SK-N-MC (cell line): ENCODE data around the gene ZNF724.
"Not testable (repeated sequence)": the region's sequence is repeated elsewhere in the genome, so short reads cannot be mapped to it uniquely, and the experiment has no call there.

Experiments
- DNase-seq: peaks from one replicate; pipeline ENCODE4 v3.0.0-alpha.2; 2011; ENCODE audit warnings: low read depth, low spot score
- H3K27ac ChIP-seq: fragments of 200-600 bp; sonication (generic); 2 replicates; pipeline ENCODE4 v1.5.1; 2016; ENCODE audit warnings: mixed run types
- H3K36me3 ChIP-seq: fragments of 200-600 bp; sonication (generic); 2 replicates; pipeline ENCODE4 v1.6.1; 2017; ENCODE audit warnings: antibody characterized with exemption, low read length, mixed read lengths; ENCODE audit not compliant: insufficient read depth
- H3K4me3 ChIP-seq: fragments of 200-600 bp; sonication (generic); 2 replicates; pipeline ENCODE4 v1.5.1; 2016
- H3K9ac ChIP-seq: fragments of 200-600 bp; sonication (generic); 2 replicates; pipeline ENCODE4 v1.8.0; 2017; ENCODE audit warnings: mixed run types, mixed read lengths; ENCODE audit not compliant: insufficient read length
- H3K9me3 ChIP-seq: fragments of 200-600 bp; sonication (generic); 2 replicates; pipeline ENCODE4 v1.6.1; 2017; ENCODE audit warnings: low read depth, mild to moderate bottlenecking, antibody characterized with exemption, low read length, moderate library complexity, mixed read lengths
- EZH2 ChIP-seq: fragments of 200-600 bp; sonication (generic); IDR thresholded peaks from one replicate; pipeline ENCODE4 v1.6.1; 2017; ENCODE audit warnings: antibody characterized with exemption
- FOXP2 ChIP-seq: optimal IDR thresholded peaks from 2 replicates; pipeline ENCODE3; 2011; ENCODE audit warnings: mild to moderate bottlenecking, moderate library complexity; ENCODE audit not compliant: insufficient read depth; ENCODE audit errors: extremely low read length, control extremely low read depth
- POLR2AphosphoS5 ChIP-seq: IDR thresholded peaks from 2 replicates; pipeline ENCODE4 v1.6.1; 2012; ENCODE audit warnings: mild to moderate bottlenecking, low read depth, low read length, borderline replicate concordance

ZNF724 gene

DNA sequence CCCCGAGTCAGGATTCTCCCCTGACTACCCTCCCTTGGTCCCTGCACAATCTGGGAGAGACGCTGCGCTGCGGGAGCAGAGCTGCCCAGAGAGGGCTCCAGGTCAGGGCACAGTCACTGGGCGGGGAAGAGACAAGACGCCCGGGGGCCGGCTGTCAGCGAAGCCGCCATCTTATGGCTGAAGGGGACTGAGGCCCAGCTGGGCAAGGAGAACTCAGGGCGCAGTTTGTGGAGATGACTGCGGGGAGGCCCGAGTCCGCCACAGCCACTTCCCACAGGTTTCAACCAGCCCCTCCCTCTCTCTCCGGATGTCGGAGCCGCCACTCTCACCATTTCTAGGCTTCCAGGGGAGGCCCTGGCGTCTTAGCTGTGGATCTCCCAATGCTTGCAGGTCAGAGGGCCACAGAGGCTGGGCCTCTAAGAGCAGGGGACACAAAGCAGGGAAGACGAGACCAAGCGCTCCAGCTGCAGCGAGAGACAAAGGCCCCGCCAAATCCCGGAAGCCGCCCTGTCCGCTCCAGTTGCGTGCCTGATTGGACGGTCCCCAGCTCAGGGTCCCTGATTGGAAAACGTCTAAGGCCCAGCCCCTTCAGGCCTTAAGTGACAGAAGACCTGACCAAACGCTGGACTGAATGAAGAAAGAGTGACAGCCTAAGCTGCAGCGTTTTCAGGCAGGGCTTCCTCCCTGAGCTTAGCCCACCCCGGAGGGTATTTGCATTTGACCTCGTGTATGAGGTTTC lies at the start of gene ZNF724:
TSS of gene ZNF724 (minus strand) at position 484 of the 739 bp plus-strand sequence. CDS start at position 332, 152 bp downstream.
- Histone ChIP-seq H3K9ac (peak within 1 kb of the TSS; percentile 93), H3K27ac (peak within 1 kb of the TSS; percentile 80), H3K9me3 (0 out of 2 replicates have a peak, but pooled peaks cover 14% of the 10 kb centered on the region), H3K4me3 (peak within 1 kb of the TSS; percentile 96), H3K36me3 (peaks cover 41% of the 10 kb centered on the region)
- TF ChIP-seq FOXP2 (no peak), POLR2AphosphoS5 (peak; percentile 80; the same call in 1 of the 2 replicates), EZH2 (no peak)
- peak; percentile 92 for DNase-seq

DNA sequence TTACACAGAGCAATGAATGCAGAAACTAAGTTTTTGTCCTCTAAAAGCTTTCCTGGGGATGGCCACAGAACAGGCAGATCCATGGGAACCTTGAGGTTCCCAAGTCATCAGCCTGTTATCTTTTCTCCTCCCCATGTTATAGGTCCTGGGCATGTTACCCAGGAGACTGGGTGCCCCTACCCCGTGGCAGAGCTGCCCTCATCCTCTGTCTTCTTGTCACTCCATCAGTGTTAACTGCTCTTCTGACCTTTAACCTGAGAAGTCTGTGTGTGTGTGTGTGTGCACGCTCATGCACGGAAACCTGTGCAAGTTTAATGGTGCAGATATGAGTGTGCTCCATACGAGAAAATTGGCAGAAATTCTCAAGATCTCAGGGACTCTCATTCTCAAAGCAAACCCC lies 43.9 kb upstream of the ZNF724 start:
- TF ChIP-seq POLR2AphosphoS5, result no peak
- TF ChIP-seq FOXP2, result no peak
- TF ChIP-seq EZH2, result no peak

DNA sequence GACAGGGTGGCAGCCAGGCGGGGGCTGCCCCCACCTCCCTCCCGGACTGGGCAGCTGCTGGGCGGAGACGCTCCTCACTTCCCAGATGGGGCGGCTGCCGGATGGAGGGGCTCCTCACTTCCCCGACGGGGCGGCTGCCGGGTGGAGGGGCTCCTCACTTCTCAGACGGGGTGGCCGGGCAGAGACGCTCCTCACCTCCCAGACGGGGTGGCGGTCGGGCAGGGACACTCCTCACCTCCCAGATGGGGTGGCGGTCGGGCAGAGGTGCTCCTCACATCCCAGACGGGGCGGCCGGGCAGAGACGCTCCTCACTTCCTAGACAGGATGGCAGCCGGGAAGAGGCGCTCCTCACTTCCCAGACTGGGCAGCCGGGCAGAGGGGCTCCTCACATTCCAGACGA lies 39.8 kb upstream of the ZNF724 start:
- not testable (repeated sequence) for DNase-seq, H3K27ac ChIP-seq, H3K9ac ChIP-seq, H3K36me3 ChIP-seq, H3K9me3 ChIP-seq, H3K4me3 ChIP-seq

More for the DNA sequence above, 43.9 kb upstream of the ZNF724 start:
- DNase-seq, result no peak
- H3K4me3 ChIP-seq, result no peak overlapping the region
- no peak overlapping the region for H3K27ac ChIP-seq
- H3K9ac ChIP-seq, result no peak overlapping the region
- H3K9me3 ChIP-seq, result no peaks in the 10 kb centered on the region
- H3K36me3 ChIP-seq, result no peaks in the 10 kb centered on the region

DNA sequence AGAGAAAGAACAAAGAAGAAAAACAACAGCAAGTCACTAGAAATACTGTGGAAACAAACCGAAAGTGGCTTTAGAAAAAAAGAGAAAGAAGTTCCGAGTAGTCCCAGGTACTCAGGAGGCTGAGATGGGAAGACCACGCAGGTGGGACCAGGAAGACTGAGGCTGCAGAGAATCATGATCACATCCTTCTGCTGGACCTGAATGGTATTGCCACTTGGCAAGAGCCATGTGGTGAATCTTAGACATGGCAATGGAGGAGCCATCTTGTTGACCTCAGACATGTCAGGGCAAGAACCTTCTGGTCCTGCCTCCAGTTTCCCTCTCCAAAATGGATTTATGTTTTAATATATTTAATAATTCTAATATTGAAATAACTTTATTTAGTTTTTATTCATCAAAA lies 37.4 kb upstream of the ZNF724 start:
- Histone ChIP-seq H3K9ac (no peak overlapping the region), H3K36me3 (no peaks in the 10 kb centered on the region), H3K27ac (no peak overlapping the region), H3K9me3 (no peaks in the 10 kb centered on the region), H3K4me3 (no peak overlapping the region)
- no peak for DNase-seq
- TF ChIP-seq EZH2 (no peak), FOXP2 (no peak), POLR2AphosphoS5 (no peak)

DNA sequence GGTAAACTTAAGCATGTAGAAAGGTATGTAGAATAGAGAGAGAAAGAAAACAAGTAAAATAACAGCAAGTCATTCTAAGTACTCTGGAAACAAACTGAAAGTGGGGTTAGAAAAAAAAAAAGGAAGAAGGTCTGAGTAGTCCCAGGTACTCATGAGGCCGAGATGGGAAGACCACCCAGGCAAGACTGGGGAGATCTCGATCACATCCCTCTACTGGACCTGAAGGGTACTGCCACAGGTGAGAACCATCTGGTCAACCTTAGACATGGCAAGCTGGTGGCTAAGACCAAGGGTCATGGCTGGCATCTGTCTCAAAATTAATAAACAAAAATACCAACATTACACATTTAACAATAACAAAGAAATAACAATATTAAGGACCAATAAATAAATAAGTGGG lies 36.3 kb upstream of the ZNF724 start:
- DNase-seq, result no peak

DNA sequence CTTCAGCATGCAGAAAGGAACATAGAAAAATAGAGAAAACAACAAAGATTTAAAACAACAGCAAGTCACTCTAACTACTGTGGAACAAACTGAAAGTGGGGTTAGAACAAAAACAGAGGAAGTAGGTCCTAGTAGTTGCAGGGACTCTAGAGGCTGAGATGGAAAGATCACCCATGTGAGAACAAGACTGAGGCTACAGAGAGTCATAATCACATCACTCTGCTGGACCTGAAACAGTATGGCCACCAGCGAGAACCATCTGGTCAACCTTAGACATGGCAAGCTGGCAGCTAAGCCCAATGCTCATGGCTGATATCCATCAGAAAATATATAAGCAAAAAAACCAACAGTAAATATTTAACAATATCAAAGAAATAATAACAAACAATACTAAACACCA lies 35.8 kb upstream of the ZNF724 start:
- TF ChIP-seq EZH2, result no peak
- no peak for TF ChIP-seq POLR2AphosphoS5
- TF ChIP-seq FOXP2, result no peak
- no peak overlapping the region for H3K4me3 ChIP-seq
- no peak overlapping the region for H3K9ac ChIP-seq
- H3K36me3 ChIP-seq, result no peaks in the 10 kb centered on the region
- no peak for DNase-seq
- no peaks in the 10 kb centered on the region for H3K9me3 ChIP-seq
- no peak overlapping the region for H3K27ac ChIP-seq

More for the DNA sequence above, 36.3 kb upstream of the ZNF724 start:
- H3K9ac ChIP-seq, result no peak overlapping the region
- H3K4me3 ChIP-seq, result no peak overlapping the region
- no peak for TF ChIP-seq FOXP2
- TF ChIP-seq POLR2AphosphoS5, result no peak
- TF ChIP-seq EZH2, result no peak
- no peak overlapping the region for H3K27ac ChIP-seq
- H3K9me3 ChIP-seq, result no peaks in the 10 kb centered on the region
- no peaks in the 10 kb centered on the region for H3K36me3 ChIP-seq

DNA sequence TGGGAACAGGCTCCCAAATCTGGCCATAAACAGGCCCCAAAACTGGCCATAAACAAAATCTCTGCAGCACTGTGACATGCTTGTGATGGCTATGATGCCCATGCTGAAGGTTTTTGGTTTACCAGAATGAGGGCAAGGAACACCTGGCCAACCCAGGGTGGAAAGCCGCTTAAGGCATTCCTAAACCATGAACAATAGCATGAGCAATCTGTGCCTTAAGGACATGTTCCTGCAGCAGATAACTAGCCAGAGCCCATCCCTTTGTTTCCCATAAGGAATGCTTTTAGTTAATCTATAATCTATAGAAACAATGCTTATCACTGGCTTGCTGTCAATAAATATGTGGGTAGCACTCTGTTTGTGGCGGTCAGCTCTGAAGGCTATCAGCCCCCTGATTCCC lies 35.1 kb upstream of the ZNF724 start:
- H3K36me3 ChIP-seq, DNase-seq, H3K27ac ChIP-seq, H3K9me3 ChIP-seq, H3K4me3 ChIP-seq, H3K9ac ChIP-seq: not testable (repeated sequence)

DNA sequence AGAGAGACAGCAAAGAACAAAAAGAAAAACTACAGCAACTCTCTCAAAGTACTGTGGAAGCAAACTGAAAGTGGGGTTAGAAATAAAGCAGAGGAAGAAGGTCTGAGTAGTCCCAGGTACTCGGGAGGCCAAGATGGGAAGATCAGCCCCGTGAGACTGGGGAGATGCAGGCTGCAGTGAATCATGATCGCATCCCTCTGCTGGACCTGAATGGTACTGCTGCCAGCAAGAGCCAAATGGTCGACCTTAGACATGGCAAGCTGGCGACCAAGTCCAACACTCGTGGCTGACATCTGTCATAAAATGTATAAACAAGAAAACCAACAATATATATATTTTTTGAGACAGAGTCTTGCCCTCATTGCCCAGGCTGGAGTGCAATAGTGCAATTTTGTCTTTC lies 33.7 kb upstream of the ZNF724 start:
- TF ChIP-seq EZH2 (no peak), FOXP2 (no peak), POLR2AphosphoS5 (no peak)
- no peak overlapping the region for H3K4me3 ChIP-seq
- H3K9me3 ChIP-seq, result no peaks in the 10 kb centered on the region
- DNase-seq, result no peak
- H3K27ac ChIP-seq, result no peak overlapping the region
- no peaks in the 10 kb centered on the region for H3K36me3 ChIP-seq
- no peak overlapping the region for H3K9ac ChIP-seq

DNA sequence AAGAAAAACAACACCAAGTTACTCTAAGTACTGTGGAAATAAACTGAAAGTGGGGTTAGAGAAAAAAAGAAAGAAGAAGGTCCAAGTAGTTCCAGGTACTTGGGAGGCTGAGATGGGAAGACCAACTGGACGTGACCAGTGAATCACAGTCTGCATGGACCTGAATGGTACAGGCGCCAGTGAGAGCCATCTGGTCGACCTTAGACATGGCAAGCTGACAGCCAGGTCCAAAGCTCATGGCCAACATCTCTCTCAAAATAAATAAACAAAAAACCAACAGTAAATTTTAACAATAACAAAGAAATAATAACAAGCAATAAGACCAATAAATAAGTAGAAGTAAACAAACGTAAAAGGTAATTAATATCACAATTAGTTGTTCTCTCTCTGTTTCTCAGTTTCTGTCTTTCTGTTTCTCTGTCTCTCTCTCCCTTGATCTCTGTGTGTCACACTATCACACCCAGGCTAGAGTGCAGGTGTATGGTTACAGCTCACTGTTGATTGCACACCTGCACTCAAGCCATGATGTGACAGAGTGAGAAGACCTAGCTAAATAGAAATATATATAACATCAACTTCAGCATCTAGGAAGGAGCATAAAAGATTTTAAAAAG lies 31.6 kb upstream of the ZNF724 start:
- no peak for DNase-seq
- Histone ChIP-seq H3K9ac (no peak overlapping the region), H3K4me3 (no peak overlapping the region), H3K9me3 (no peaks in the 10 kb centered on the region), H3K27ac (no peak overlapping the region), H3K36me3 (no peaks in the 10 kb centered on the region)
- no peak for TF ChIP-seq FOXP2
- no peak for TF ChIP-seq POLR2AphosphoS5
- no peak for TF ChIP-seq EZH2

DNA sequence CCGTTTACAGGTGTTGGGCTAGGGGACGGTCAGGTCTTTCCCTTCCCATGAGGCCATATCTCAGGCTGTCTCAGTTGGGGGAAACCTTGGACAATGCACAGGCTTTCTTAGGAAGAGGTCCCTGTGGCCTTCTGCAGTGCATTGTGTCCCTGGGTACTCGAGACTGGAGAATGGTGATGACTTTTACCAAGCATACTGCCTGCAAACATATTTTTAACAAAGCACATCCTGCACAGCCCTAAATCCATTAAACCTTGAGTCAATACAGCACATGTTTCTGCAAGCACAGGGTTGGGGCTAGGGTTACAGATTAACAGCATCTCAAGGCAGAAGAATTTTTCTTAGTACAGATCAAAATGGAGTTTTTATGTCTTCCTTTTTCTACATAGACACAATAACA lies 27.9 kb upstream of the ZNF724 start:
- not testable (repeated sequence) for H3K27ac ChIP-seq, DNase-seq, H3K36me3 ChIP-seq, H3K9ac ChIP-seq, H3K4me3 ChIP-seq, H3K9me3 ChIP-seq
